Gastroesophageal sphincter (tissue), 3 donors: ENCODE results near the gene PRDM1.

ENCODE experiments used
- CTCF ChIP-seq, 4 experiments: fragments of 200-600 bp in 2 of 4; fragments of 450-650 bp in 2 of 4; sonication (generic) in 1 of 4; IDR thresholded peaks; one replicate each; pipeline ENCODE4 v1.5.1; 2017 to 2019; ENCODE audit warnings: antibody characterized with exemption in 4 of 4, mild to moderate bottlenecking in 2 of 4, moderate library complexity in 2 of 4
- POLR2A ChIP-seq, 2 donors: fragments of 450-650 bp; IDR thresholded peaks; one replicate each; pipeline ENCODE4 v1.6.1; 2017; ENCODE audit warnings: antibody characterized with exemption in 2 of 2, mild to moderate bottlenecking in 2 of 2, moderate library complexity in 1 of 2
- POLR2AphosphoS5 ChIP-seq: sonication (generic); formaldehyde crosslinking; IDR thresholded peaks from one replicate; pipeline ENCODE4 v1.6.1; 2017; ENCODE audit warnings: antibody characterized with exemption

- TF ChIP-seq CTCF (IDR thresholded peaks at IDR 0.05), result no peak
- TF ChIP-seq POLR2AphosphoS5, result no peak
- TF ChIP-seq POLR2A (IDR thresholded peaks at IDR 0.05), result no peak
These were observed 68.2 kb downstream of the PRDM1 start for GRCh38 chr6:106154326-106154725.
